Measurements from ENCODE around the gene AGAP9. TPM values are rescaled to one million over a fixed set of nuclear protein-coding genes. Genes with fewer than 3 reads are reported as not detected.

AGAP9 gene
- total and polyA plus RNA-seq, 2 of the 8 experiments (the other 6 are each of a cell fraction or from before 2014, with no cell fraction given) = 7.2 to 9.3 TPM

DNA sequence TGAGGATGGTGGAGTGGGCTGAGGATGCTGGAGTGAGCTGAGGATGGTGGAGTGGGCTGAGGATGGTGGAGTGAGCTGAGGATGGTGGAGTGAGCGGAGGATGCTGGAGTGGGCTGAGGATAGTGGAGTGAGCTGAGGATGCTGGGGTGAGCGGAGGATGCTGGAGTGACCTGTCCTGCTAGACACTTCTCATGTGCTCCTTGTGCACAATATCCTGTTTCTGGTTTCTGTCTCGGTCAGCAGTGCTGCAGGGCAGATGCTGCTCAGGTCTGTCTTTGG, 68.7 kb downstream of the AGAP9 start (continued):
- TF ChIP-seq, protein P1, sequence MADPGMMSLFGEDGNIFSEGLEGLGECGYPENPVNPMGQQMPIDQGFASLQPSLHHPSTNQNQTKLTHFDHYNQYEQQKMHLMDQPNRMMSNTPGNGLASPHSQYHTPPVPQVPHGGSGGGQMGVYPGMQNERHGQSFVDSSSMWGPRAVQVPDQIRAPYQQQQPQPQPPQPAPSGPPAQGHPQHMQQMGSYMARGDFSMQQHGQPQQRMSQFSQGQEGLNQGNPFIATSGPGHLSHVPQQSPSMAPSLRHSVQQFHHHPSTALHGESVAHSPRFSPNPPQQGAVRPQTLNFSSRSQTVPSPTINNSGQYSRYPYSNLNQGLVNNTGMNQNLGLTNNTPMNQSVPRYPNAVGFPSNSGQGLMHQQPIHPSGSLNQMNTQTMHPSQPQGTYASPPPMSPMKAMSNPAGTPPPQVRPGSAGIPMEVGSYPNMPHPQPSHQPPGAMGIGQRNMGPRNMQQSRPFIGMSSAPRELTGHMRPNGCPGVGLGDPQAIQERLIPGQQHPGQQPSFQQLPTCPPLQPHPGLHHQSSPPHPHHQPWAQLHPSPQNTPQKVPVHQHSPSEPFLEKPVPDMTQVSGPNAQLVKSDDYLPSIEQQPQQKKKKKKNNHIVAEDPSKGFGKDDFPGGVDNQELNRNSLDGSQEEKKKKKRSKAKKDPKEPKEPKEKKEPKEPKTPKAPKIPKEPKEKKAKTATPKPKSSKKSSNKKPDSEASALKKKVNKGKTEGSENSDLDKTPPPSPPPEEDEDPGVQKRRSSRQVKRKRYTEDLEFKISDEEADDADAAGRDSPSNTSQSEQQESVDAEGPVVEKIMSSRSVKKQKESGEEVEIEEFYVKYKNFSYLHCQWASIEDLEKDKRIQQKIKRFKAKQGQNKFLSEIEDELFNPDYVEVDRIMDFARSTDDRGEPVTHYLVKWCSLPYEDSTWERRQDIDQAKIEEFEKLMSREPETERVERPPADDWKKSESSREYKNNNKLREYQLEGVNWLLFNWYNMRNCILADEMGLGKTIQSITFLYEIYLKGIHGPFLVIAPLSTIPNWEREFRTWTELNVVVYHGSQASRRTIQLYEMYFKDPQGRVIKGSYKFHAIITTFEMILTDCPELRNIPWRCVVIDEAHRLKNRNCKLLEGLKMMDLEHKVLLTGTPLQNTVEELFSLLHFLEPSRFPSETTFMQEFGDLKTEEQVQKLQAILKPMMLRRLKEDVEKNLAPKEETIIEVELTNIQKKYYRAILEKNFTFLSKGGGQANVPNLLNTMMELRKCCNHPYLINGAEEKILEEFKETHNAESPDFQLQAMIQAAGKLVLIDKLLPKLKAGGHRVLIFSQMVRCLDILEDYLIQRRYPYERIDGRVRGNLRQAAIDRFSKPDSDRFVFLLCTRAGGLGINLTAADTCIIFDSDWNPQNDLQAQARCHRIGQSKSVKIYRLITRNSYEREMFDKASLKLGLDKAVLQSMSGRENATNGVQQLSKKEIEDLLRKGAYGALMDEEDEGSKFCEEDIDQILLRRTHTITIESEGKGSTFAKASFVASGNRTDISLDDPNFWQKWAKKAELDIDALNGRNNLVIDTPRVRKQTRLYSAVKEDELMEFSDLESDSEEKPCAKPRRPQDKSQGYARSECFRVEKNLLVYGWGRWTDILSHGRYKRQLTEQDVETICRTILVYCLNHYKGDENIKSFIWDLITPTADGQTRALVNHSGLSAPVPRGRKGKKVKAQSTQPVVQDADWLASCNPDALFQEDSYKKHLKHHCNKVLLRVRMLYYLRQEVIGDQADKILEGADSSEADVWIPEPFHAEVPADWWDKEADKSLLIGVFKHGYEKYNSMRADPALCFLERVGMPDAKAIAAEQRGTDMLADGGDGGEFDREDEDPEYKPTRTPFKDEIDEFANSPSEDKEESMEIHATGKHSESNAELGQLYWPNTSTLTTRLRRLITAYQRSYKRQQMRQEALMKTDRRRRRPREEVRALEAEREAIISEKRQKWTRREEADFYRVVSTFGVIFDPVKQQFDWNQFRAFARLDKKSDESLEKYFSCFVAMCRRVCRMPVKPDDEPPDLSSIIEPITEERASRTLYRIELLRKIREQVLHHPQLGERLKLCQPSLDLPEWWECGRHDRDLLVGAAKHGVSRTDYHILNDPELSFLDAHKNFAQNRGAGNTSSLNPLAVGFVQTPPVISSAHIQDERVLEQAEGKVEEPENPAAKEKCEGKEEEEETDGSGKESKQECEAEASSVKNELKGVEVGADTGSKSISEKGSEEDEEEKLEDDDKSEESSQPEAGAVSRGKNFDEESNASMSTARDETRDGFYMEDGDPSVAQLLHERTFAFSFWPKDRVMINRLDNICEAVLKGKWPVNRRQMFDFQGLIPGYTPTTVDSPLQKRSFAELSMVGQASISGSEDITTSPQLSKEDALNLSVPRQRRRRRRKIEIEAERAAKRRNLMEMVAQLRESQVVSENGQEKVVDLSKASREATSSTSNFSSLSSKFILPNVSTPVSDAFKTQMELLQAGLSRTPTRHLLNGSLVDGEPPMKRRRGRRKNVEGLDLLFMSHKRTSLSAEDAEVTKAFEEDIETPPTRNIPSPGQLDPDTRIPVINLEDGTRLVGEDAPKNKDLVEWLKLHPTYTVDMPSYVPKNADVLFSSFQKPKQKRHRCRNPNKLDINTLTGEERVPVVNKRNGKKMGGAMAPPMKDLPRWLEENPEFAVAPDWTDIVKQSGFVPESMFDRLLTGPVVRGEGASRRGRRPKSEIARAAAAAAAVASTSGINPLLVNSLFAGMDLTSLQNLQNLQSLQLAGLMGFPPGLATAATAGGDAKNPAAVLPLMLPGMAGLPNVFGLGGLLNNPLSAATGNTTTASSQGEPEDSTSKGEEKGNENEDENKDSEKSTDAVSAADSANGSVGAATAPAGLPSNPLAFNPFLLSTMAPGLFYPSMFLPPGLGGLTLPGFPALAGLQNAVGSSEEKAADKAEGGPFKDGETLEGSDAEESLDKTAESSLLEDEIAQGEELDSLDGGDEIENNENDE (IDR thresholded peaks at IDR 0.05; ENCODE audit: insufficient replicate concordance, low read length) = no peak
- TF ChIP-seq SRF (IDR thresholded peaks at IDR 0.05; ENCODE audit: low read depth, low read length) (no peak), EGR1 (IDR thresholded peaks at IDR 0.05; ENCODE audit: borderline replicate concordance, low read depth, low read length) (no peak), SIX5 (IDR thresholded peaks at IDR 0.05; ENCODE audit: low read depth, low read length) (no peak), CHD2 (IDR thresholded peaks at IDR 0.05; ENCODE audit: low read length) (no peak), PHF8 (conservative IDR thresholded peaks at IDR 0.05; ENCODE audit: low read depth, low read length) (no peak), JUN (IDR thresholded peaks at IDR 0.05; ENCODE audit: low read depth, low read length) (no peak), RXRA (IDR thresholded peaks at IDR 0.05; ENCODE audit: insufficient read depth, low read depth, low read length) (no peak), TCF12 (IDR thresholded peaks at IDR 0.05; ENCODE audit: low read depth, low read length) (no peak), YY1 (IDR thresholded peaks at IDR 0.05; ENCODE audit: low read depth, low read length) (no peak)
